ENCODE data around the gene GALNT6. TPM values are rescaled to one million over a fixed set of nuclear protein-coding genes. Genes with fewer than 3 reads are reported as not detected.

GALNT6 gene
- total and polyA plus RNA-seq, 2 donors (not counting 3 experiments of a cell fraction or from before 2014, with no cell fraction given) = 18.7 to 39.2 TPM

- no TSS peak for BruUV-seq (replicated peaks)
- Histone ChIP-seq H3K4me2 (ENCODE audit: insufficient read depth, low read length) (no peak overlapping the region), H3K9ac (replicated peaks; ENCODE audit: extremely low read depth, insufficient read depth, low read length) (no peak overlapping the region), H3K27me3 (ENCODE audit: control insufficient read depth in 2 of 2, insufficient read depth in 2 of 2, low read length in 2 of 2) (no peaks in the 10 kb centered on the region), H2AFZ (ENCODE audit: low read depth, low read length) (no peak overlapping the region), H3K9me1 (replicated peaks; ENCODE audit: control insufficient read depth, extremely low read depth, insufficient read depth, low read length) (no peaks in the 10 kb centered on the region), H3K9me3 (replicated peaks; ENCODE audit: control insufficient read depth, insufficient read depth, low read length) (no peaks in the 10 kb centered on the region), H3K79me2 (ENCODE audit: control insufficient read depth, insufficient read depth, low read length) (no peaks in the 10 kb centered on the region), H4K20me1 (replicated peaks; ENCODE audit: control insufficient read depth, extremely low read depth, insufficient read depth, low read length) (no peaks in the 10 kb centered on the region), H3K36me3 (ENCODE audit: control insufficient read depth in 2 of 2, extremely low read depth in 1 of 2, insufficient read depth in 2 of 2, low read length in 2 of 2) (peaks cover 0 to 3% of the 10 kb centered on the region in 2 experiments), H3K4me3 (replicated peaks in 1 of 3; ENCODE audit: insufficient read depth in 1 of 3, low read depth in 1 of 3, low read length in 3 of 3) (no peak overlapping the region), H3K4me1 (ENCODE audit: control insufficient read depth, extremely low read depth, insufficient read depth, low read length) (no peaks in the 10 kb centered on the region), H3K27ac (ENCODE audit: insufficient read depth, low read depth, low read length) (no peak overlapping the region)
- ChIA-PET POLR2A (interaction anchor here (1.3 kb wide), 1 partner anchor 11 kb away, joined by 3 read pairs; no protein-coding TSS in a partner anchor), CTCF (interaction anchor here (3.7 kb wide), 1 partner anchor 9 kb away, joined by 14 read pairs; no protein-coding TSS in a partner anchor)
- intact Hi-C loops (cut with micrococcal nuclease) = no loop called here
- dilution Hi-C loops (cut with MboI; ENCODE audit: extremely low pct_ligation_motif_present, low sequenced_read_pairs) = no loop called here
- FAIRE-seq = no peak
- TF ChIP-seq POLR2AphosphoS5 (IDR thresholded peaks at IDR 0.05; ENCODE audit: insufficient read depth, low read depth, low read length) = no peak
- no peak for TF ChIP-seq JUN (IDR thresholded peaks at IDR 0.05; ENCODE audit: borderline replicate concordance, insufficient read depth, insufficient read length, low read depth)
- TF ChIP-seq EZH2 (IDR thresholded peaks at IDR 0.05; ENCODE audit: borderline replicate concordance, low read depth, low read length, severe bottlenecking) = no peak
- no peak for TF ChIP-seq POLR2A (IDR thresholded peaks at IDR 0.05; ENCODE audit: low read depth, low read length)
- TF ChIP-seq CTCF (IDR thresholded peaks at IDR 0.05; ENCODE audit: extremely low read depth in 1 of 2, insufficient read depth in 1 of 2, low read depth in 1 of 2, low read length in 2 of 2) = no peak
- no peak for TF ChIP-seq FOS (IDR thresholded peaks at IDR 0.05; ENCODE audit: borderline replicate concordance, insufficient read depth, low read length)
- DNase-seq (ENCODE audit: low read depth, low spot score) = no peak
These were observed 30.9 kb downstream of the GALNT6 start for GRCh38 chr12:51360315-51360714.

GRCh38 chr12:51359851-51360250 is 31.4 kb downstream of the GALNT6 start:
- Histone ChIP-seq H3K27me3 (ENCODE audit: control insufficient read depth in 2 of 2, insufficient read depth in 2 of 2, low read length in 2 of 2) (no peaks in the 10 kb centered on the region), H3K9ac (replicated peaks; ENCODE audit: extremely low read depth, insufficient read depth, low read length) (no peak overlapping the region), H2AFZ (ENCODE audit: low read depth, low read length) (no peak overlapping the region), H3K4me2 (ENCODE audit: insufficient read depth, low read length) (no peak overlapping the region), H3K79me2 (ENCODE audit: control insufficient read depth, insufficient read depth, low read length) (no peaks in the 10 kb centered on the region), H3K9me1 (replicated peaks; ENCODE audit: control insufficient read depth, extremely low read depth, insufficient read depth, low read length) (no peaks in the 10 kb centered on the region), H3K9me3 (replicated peaks; ENCODE audit: control insufficient read depth, insufficient read depth, low read length) (no peaks in the 10 kb centered on the region), H3K36me3 (ENCODE audit: control insufficient read depth in 2 of 2, extremely low read depth in 1 of 2, insufficient read depth in 2 of 2, low read length in 2 of 2) (peaks cover 0 to 3% of the 10 kb centered on the region in 2 experiments), H4K20me1 (replicated peaks; ENCODE audit: control insufficient read depth, extremely low read depth, insufficient read depth, low read length) (no peaks in the 10 kb centered on the region), H3K27ac (ENCODE audit: insufficient read depth, low read depth, low read length) (no peak overlapping the region), H3K4me1 (ENCODE audit: control insufficient read depth, extremely low read depth, insufficient read depth, low read length) (no peaks in the 10 kb centered on the region), H3K4me3 (replicated peaks in 1 of 3; ENCODE audit: insufficient read depth in 1 of 3, low read depth in 1 of 3, low read length in 3 of 3) (no peak overlapping the region)
- POLR2A ChIA-PET = no interaction called here
- dilution Hi-C loops (cut with MboI; ENCODE audit: extremely low pct_ligation_motif_present, low sequenced_read_pairs) = no loop called here
- intact Hi-C loops (cut with micrococcal nuclease) = no loop called here
- no peak for DNase-seq (ENCODE audit: low read depth, low spot score)
- no TSS peak for BruUV-seq (replicated peaks)
- no peak for FAIRE-seq
- CTCF ChIA-PET = interaction anchor here (3.7 kb wide), 1 partner anchor 9 kb away, joined by 14 read pairs; no protein-coding TSS in a partner anchor
- TF ChIP-seq JUN (IDR thresholded peaks at IDR 0.05; ENCODE audit: borderline replicate concordance, insufficient read depth, insufficient read length, low read depth) (no peak), POLR2AphosphoS5 (IDR thresholded peaks at IDR 0.05; ENCODE audit: insufficient read depth, low read depth, low read length) (no peak), MYC (IDR thresholded peaks at IDR 0.05; ENCODE audit: low read depth, low read length) (no peak), POLR2A (IDR thresholded peaks at IDR 0.05; ENCODE audit: low read depth, low read length) (no peak), GATA2 (IDR thresholded peaks at IDR 0.05; ENCODE audit: insufficient read depth, insufficient read length, low read depth, low read length) (no peak), CTCF (IDR thresholded peaks at IDR 0.05; ENCODE audit: extremely low read depth in 1 of 2, insufficient read depth in 1 of 2, low read depth in 1 of 2, low read length in 2 of 2) (no peak), EZH2 (IDR thresholded peaks at IDR 0.05; ENCODE audit: borderline replicate concordance, low read depth, low read length, severe bottlenecking) (no peak), MAX (IDR thresholded peaks at IDR 0.05; ENCODE audit: insufficient read depth, insufficient read length) (no peak), FOS (IDR thresholded peaks at IDR 0.05; ENCODE audit: borderline replicate concordance, insufficient read depth, low read length) (no peak)
